ENCODE data around the gene PHLDB2.

DNA sequence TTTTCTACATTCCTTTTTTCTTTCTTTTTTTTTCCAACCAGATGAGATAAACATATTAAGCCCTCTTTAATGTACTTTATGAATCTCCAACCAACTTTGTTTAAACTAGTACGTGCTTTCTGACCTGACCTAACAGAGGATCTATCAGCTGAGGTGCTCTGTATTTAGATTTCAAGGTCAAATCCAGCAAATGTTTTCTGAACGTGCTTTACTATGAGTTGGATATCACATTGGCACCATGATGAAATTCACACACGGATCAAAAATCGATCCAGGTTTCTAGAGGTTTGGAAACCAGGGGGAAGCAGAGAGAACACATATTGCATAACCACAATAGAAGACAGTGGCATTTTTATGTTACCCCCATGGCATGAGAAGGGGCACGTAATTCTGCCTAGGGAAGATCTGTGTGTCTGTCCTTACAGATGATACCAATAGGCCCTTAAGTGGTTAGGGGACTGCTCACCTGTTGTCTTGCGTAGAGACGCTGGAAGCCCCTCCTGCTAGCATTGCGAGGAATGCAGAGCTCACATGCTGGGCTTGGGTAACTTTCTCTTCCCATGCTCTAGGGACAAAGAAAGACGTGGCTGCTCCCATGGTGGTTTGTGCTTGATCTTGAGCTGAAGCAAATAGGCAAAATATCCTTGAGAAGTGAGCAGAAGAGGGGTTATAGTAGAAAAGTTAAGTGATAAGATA lies 60.5 kb downstream of the PHLDB2 start:
- TF ChIP-seq, protein P1, sequence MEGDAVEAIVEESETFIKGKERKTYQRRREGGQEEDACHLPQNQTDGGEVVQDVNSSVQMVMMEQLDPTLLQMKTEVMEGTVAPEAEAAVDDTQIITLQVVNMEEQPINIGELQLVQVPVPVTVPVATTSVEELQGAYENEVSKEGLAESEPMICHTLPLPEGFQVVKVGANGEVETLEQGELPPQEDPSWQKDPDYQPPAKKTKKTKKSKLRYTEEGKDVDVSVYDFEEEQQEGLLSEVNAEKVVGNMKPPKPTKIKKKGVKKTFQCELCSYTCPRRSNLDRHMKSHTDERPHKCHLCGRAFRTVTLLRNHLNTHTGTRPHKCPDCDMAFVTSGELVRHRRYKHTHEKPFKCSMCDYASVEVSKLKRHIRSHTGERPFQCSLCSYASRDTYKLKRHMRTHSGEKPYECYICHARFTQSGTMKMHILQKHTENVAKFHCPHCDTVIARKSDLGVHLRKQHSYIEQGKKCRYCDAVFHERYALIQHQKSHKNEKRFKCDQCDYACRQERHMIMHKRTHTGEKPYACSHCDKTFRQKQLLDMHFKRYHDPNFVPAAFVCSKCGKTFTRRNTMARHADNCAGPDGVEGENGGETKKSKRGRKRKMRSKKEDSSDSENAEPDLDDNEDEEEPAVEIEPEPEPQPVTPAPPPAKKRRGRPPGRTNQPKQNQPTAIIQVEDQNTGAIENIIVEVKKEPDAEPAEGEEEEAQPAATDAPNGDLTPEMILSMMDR (conservative IDR thresholded peaks at IDR 0.05 in 1 of 2, IDR thresholded peaks at IDR 0.05 in 1 of 2; ENCODE audit: low read depth in 1 of 2, low read length in 2 of 2): no peak
- TF ChIP-seq EZH2 (IDR thresholded peaks at IDR 0.05; ENCODE audit: low read length, missing control alignments): no peak
